K562 (cell line): ENCODE measurements around the gene GPR27. TPM values are rescaled to one million over a fixed set of nuclear protein-coding genes. Genes with fewer than 3 reads are reported as not detected.

Source experiments
- ATAC-seq: fragments of 200-7000 bp; cut with Tn5 transposase; 3 replicates; pipeline ENCODE4 v1.9.1; 2020; ENCODE audit warnings: moderate library complexity
- BruUV-seq: library from RNA; stranded (reverse); fragments of 400-500 nt; replicated peaks from 2 replicates; lab custom pipeline; 2021; lab: Mats Ljungman, UMichigan
- CTCF ChIA-PET: fragments of 300-600 bp; formaldehyde crosslinking; extraction: SDS; loops from one replicate; lab custom pipeline; 2021; ENCODE audit warnings: low intra/inter-chr PET ratio; lab: Yijun Ruan, JAX
- POLR2A ChIA-PET: fragments of 300-600, 350-650 bp; sonication (Branson Sonifier 250); formaldehyde crosslinking; extraction: SDS; loops from one replicate; lab custom pipeline; 2021; ENCODE audit warnings: antibody characterized with exemption, inconsistent platforms; lab: Yijun Ruan, JAX
- DNase-seq, 4 experiments: peaks; one replicate each; pipeline versions ENCODE4 v3.0.0 to v3.0.0-alpha.2; 2011 to 2018; ENCODE audit warnings: low spot score in 3 of 4, mixed read lengths in 3 of 4; ENCODE audit errors: extremely low read depth in 1 of 4
- FAIRE-seq: peaks from 2 replicates; lab custom pipeline; 2011; peaks lifted over from hg19 to GRCh38; lab: Jason Lieb, UNC
- H2AFZ ChIP-seq: 2 replicates; pipeline ENCODE4 v1.6.0; 2011; ENCODE audit warnings: low read depth, low read length, control low read depth, inconsistent platforms
- H3K27ac ChIP-seq: fragments of 200-600 bp; 3 replicates; pipeline ENCODE4 v1.8.0; 2011; ENCODE audit warnings: low read depth, mild to moderate bottlenecking, control low read depth, inconsistent platforms, low read length, moderate library complexity, mixed read lengths; ENCODE audit errors: extremely low read depth
- H3K27me3 ChIP-seq, 2 experiments: fragments of 300-600 bp in 1 of 2; 2 replicates in 1 of 2; 3 replicates in 1 of 2; pipeline versions ENCODE4 v1.6.0 to v1.8.0; 2011; ENCODE audit warnings: inconsistent platforms in 2 of 2, low read length in 2 of 2, mild to moderate bottlenecking in 1 of 2, mixed read lengths in 1 of 2, moderate library complexity in 1 of 2; ENCODE audit not compliant: control insufficient read depth in 2 of 2, insufficient read depth in 2 of 2
- H3K36me3 ChIP-seq: fragments of 300-600 bp; 3 replicates; pipeline ENCODE4 v1.8.0; 2011; ENCODE audit warnings: mild to moderate bottlenecking, low read length, inconsistent platforms; ENCODE audit not compliant: control insufficient read depth, insufficient read depth
- H3K4me1 ChIP-seq, 2 experiments: fragments of 200-600 bp in 1 of 2; replicated peaks in 1 of 2; 2 replicates in 1 of 2; 3 replicates in 1 of 2; pipeline versions ENCODE4 v1.5.1 to v1.8.0; 2011; ENCODE audit warnings: inconsistent platforms in 2 of 2, low read length in 2 of 2, mild to moderate bottlenecking in 1 of 2, mixed read lengths in 1 of 2, moderate library complexity in 1 of 2; ENCODE audit not compliant: control insufficient read depth in 2 of 2, insufficient read depth in 2 of 2
- H3K4me2 ChIP-seq: 2 replicates; pipeline ENCODE4 v1.6.1; 2011; ENCODE audit warnings: low read length, control low read depth, inconsistent platforms, mixed read lengths; ENCODE audit not compliant: insufficient read depth
- H3K4me3 ChIP-seq: fragments of 200-600 bp; sonication (generic), shearing (Covaris generic); 2 replicates; pipeline ENCODE4 v1.5.1; 2016; ENCODE audit warnings: control low read depth, inconsistent platforms
- H3K79me2 ChIP-seq: fragments of 200-600 bp; 3 replicates; pipeline ENCODE4 v1.8.0; 2011; ENCODE audit warnings: low read length, inconsistent platforms; ENCODE audit not compliant: control insufficient read depth, insufficient read depth
- H3K9ac ChIP-seq, 2 experiments: 2 replicates each; pipeline versions ENCODE4 v1.6.0 to v1.6.1; 2011; ENCODE audit warnings: low read depth in 2 of 2, low read length in 2 of 2, control low read depth in 1 of 2, inconsistent platforms in 1 of 2, mild to moderate bottlenecking in 1 of 2, mixed read lengths in 1 of 2; ENCODE audit not compliant: insufficient read depth in 1 of 2
- H3K9me1 ChIP-seq: one replicate; pipeline ENCODE4 v1.6.0; 2011; ENCODE audit warnings: inconsistent platforms, mild to moderate bottlenecking, low read length, moderate library complexity; ENCODE audit not compliant: control insufficient read depth, insufficient read depth
- H3K9me3 ChIP-seq: replicated peaks from 2 replicates; pipeline ENCODE4 v1.5.1; 2011; ENCODE audit warnings: low read depth, low read length, inconsistent platforms; ENCODE audit not compliant: control insufficient read depth, insufficient read depth
- H4K20me1 ChIP-seq: replicated peaks from 2 replicates; pipeline ENCODE4 v1.6.1; 2011; ENCODE audit warnings: low read length, inconsistent platforms, mixed read lengths; ENCODE audit not compliant: control insufficient read depth, insufficient read depth
- ADNP ChIP-seq: fragments of 200-800 bp; sonication (Bioruptor generic); IDR thresholded peaks from 2 replicates; pipeline ENCODE4 v1.6.1; 2016; ENCODE audit warnings: missing genetic modification characterization, missing compliant biosample characterization
- CAMTA2 ChIP-seq: fragments of 250-450 bp; sonication (Bioruptor Pico); conservative IDR thresholded peaks from 2 replicates; pipeline ENCODE4 v1.5.1; 2022
- DEAF1 ChIP-seq: fragments of 450-650 bp; formaldehyde crosslinking; IDR thresholded peaks from 2 replicates; pipeline ENCODE4 v1.4.0; 2020; ENCODE audit warnings: mild to moderate bottlenecking, moderate library complexity
- HNRNPL ChIP-seq: fragments of 200-400 bp; formaldehyde crosslinking; IDR thresholded peaks from 2 replicates; pipeline ENCODE4 v1.6.1; 2017; ENCODE audit warnings: low read depth, mild to moderate bottlenecking, low read length
- KLF10 ChIP-seq: fragments of 250-450 bp; sonication (Bioruptor Pico); IDR thresholded peaks from 2 replicates; pipeline ENCODE4 v1.6.1; 2021; ENCODE audit warnings: matching md5 sums
- KLF13 ChIP-seq: fragments of 450-650 bp; IDR thresholded peaks from 2 replicates; pipeline ENCODE4 v1.6.1; 2016; ENCODE audit warnings: missing genetic modification characterization, low read depth, mild to moderate bottlenecking, missing compliant biosample characterization, moderate library complexity, borderline replicate concordance
- KLF6 ChIP-seq: fragments of 250-450 bp; sonication (Bioruptor Pico); IDR thresholded peaks from 2 replicates; pipeline ENCODE4 v1.4.0; 2020; ENCODE audit warnings: mild to moderate bottlenecking, moderate library complexity, borderline replicate concordance
- PTRF ChIP-seq: fragments of 450-650 bp; IDR thresholded peaks from 2 replicates; pipeline ENCODE4 v1.6.1; 2016; ENCODE audit warnings: mild to moderate bottlenecking, missing genetic modification characterization, missing compliant biosample characterization
- RBM25 ChIP-seq: fragments of 200-400 bp; formaldehyde crosslinking; IDR thresholded peaks from 2 replicates; pipeline ENCODE4 v1.6.1; 2018; ENCODE audit warnings: low read length, low read depth, moderate library complexity; ENCODE audit not compliant: severe bottlenecking
- SAFB ChIP-seq: fragments of 200-400 bp; formaldehyde crosslinking; IDR thresholded peaks from 2 replicates; pipeline ENCODE4 v1.6.1; 2017; ENCODE audit warnings: low read depth, low read length, borderline replicate concordance
- ZEB2 ChIP-seq: fragments of 450-650 bp; IDR thresholded peaks from 2 replicates; pipeline ENCODE4 v1.6.1; 2016
- ZFP36 ChIP-seq: fragments of 150-350 bp; IDR thresholded peaks from 2 replicates; pipeline ENCODE4 v1.6.1; 2018; ENCODE audit warnings: low read length, low read depth; ENCODE audit not compliant: partially characterized antibody
- ZNF146 ChIP-seq: IDR thresholded peaks from one replicate; pipeline ENCODE4 v1.6.1; 2018; ENCODE audit warnings: missing compliant biosample characterization; ENCODE audit not compliant: unreplicated experiment
- ZNF444 ChIP-seq: fragments of 250-450 bp; sonication (Bioruptor Pico); IDR thresholded peaks from 2 replicates; pipeline ENCODE4 v1.4.0; 2020; ENCODE audit warnings: mild to moderate bottlenecking, moderate library complexity
- whole genome bisulfite sequencing: fragments of 100-300 bp; shearing (Covaris generic); methylation state at CpG from one replicate; pipeline ENCODE4 v1.1.6; 2016; ENCODE audit warnings: low coverage, mixed read lengths; ENCODE audit not compliant: insufficient coverage; ENCODE audit errors: missing lambda C conversion rate; 5-methylcytosine and 5-hydroxymethylcytosine counted together
- in situ Hi-C: fragments of 300-500 bp; cut with MboI; formaldehyde crosslinking; loops from 4 replicates; pipeline ENCODE4 v1.15.0; 2018; ENCODE audit warnings: inconsistent platforms, mixed read lengths
- intact Hi-C: fragments of 100-400 bp; cut with micrococcal nuclease; formaldehyde crosslinking; loops from 2 replicates; pipeline ENCODE4 v1.14.2; 2022
- polyA plus RNA-seq, 8 experiments: library from polyadenylated mRNA; depleted of rRNA in 4 of 8; stranded (reverse) in 5 of 8; unstranded in 3 of 8; fragments of >200 nt; fragmentation: Nextera tagmentation in 2 of 8; fragmentation: Illumina TruSeq in 1 of 8; extraction: Ambion mirVana in 2 of 8; extraction: Trizol in 1 of 8; gene quantifications; 2 replicates each; pipeline versions ENCODE4 v1.2.1 to v1.2.3, GENCODE V29; 2011 to 2014; ENCODE audit warnings: inconsistent platforms in 1 of 8, missing spikeins in 1 of 8
- total RNA-seq, 7 experiments: library from RNA; depleted of rRNA in 6 of 7; stranded (reverse); fragments of >200 nt in 6 of 7; fragmentation: Illumina TruSeq in 2 of 7; extraction: Trizol in 2 of 7; gene quantifications; 2 replicates each; pipeline versions ENCODE4 v1.2.1 to v1.2.3, GENCODE V29; 2011 to 2021; ENCODE audit warnings: low replicate concordance in 1 of 7

GPR27 gene
- total and polyA plus RNA-seq, 9 of the 15 experiments (the other 6 are each of a cell fraction or from before 2014, with no cell fraction given), result not detected

DNA sequence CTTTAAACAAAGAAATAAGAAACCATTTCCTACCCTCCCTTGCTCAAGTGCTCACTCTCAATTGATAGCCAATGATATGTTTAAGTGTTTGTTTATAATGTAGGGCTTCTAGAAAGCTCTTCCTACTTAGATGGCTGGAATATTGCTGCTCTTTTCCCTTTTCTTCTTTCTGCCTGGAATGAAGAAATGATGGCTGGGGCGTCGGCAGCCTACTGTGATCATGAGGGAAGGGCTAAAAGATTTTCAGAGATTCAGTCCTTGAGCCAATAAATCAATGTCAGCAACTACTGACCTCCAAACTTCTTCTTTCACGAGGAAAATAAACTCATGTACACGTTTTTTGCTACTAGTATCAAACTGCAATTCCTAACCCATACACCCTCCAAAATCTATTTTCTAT lies 2.1 kb upstream of the GPR27 start:
- no peaks in the 10 kb centered on the region for H3K4me1 ChIP-seq
- POLR2A ChIA-PET, result no interaction called here
- no peak for TF ChIP-seq CAMTA2 (CRISPR knock-in tag)
- TF ChIP-seq RBM25, result peak; percentile 75
- WGBS, result 0% methylated on average over 4 of the region's 4 CpGs
- no peak overlapping the region for H3K4me3 ChIP-seq
- H3K27ac ChIP-seq, result no peak overlapping the region
- no peaks in the 10 kb centered on the region for H3K9me1 ChIP-seq
- CTCF ChIA-PET, result no interaction called here
- H3K27me3 ChIP-seq, result peaks cover 0 to 5% of the 10 kb centered on the region in 2 experiments; a peak in 3 of 5 replicates
- intact Hi-C loops (no loop called here), in situ Hi-C loops (no loop called here)
- BruUV-seq, result no TSS peak
- no peak overlapping the region for H3K4me2 ChIP-seq
- H3K79me2 ChIP-seq, result no peaks in the 10 kb centered on the region
- ATAC-seq, result no peak
- no peak for FAIRE-seq
- H3K9me3 ChIP-seq, result no peaks in the 10 kb centered on the region
- no peak for DNase-seq
- H3K36me3 ChIP-seq, result no peaks in the 10 kb centered on the region
- H2AFZ ChIP-seq, result no peak overlapping the region
- H4K20me1 ChIP-seq, result no peaks in the 10 kb centered on the region
- no peak overlapping the region for H3K9ac ChIP-seq

GRCh38 chr3:71752831-71753700 lies 589 bp upstream of the GPR27 start:
- no peak for ATAC-seq
- Histone ChIP-seq H3K9me1 (no peaks in the 10 kb centered on the region), H3K4me2 (no peak overlapping the region), H2AFZ (no peak overlapping the region), H3K79me2 (no peaks in the 10 kb centered on the region), H4K20me1 (no peaks in the 10 kb centered on the region), H3K9me3 (no peaks in the 10 kb centered on the region), H3K4me3 (no peak overlapping the region), H3K27me3 (peaks cover 0 to 5% of the 10 kb centered on the region in 2 experiments; a peak in 3 of 5 replicates), H3K27ac (no peak overlapping the region), H3K9ac (no peak overlapping the region), H3K36me3 (no peaks in the 10 kb centered on the region), H3K4me1 (no peaks in the 10 kb centered on the region)
- POLR2A ChIA-PET, result no interaction called here
- FAIRE-seq, result no peak
- no TSS peak for BruUV-seq
- WGBS, result 28% methylated on average over 16 of the region's 68 CpGs
- intact Hi-C loops, result no loop called here
- CTCF ChIA-PET, result no interaction called here
- in situ Hi-C loops, result no loop called here
- no peak for DNase-seq
- TF ChIP-seq SAFB (no peak), HNRNPL (no peak), ZEB2 (no peak), PTRF (tag) (no peak), ZFP36 (no peak), KLF13 (tag) (no peak), ZNF146 (CRISPR knock-in tag) (no peak), DEAF1 (CRISPR knock-in tag) (no peak), KLF10 (CRISPR knock-in tag) (no peak), ADNP (tag) (no peak), KLF6 (CRISPR knock-in tag) (no peak), ZNF444 (CRISPR knock-in tag) (no peak)
